HUES6 (cell line): ENCODE data around the gene HTRA1.

Experiments
- H3K27ac ChIP-seq: 2 replicates; pipeline ENCODE4 v1.7.0; 2013; ENCODE audit warnings: low read depth, mild to moderate bottlenecking, low read length, inconsistent platforms
- H3K27me3 ChIP-seq: 2 replicates; pipeline ENCODE4 v1.6.1; 2013; ENCODE audit warnings: low read length; ENCODE audit not compliant: control insufficient read depth, insufficient read depth
- H3K36me3 ChIP-seq: 2 replicates; pipeline ENCODE4 v1.6.1; 2013; ENCODE audit warnings: low read length; ENCODE audit not compliant: control insufficient read depth, insufficient read depth
- H3K4me1 ChIP-seq: 2 replicates; pipeline ENCODE4 v1.6.1; 2013; ENCODE audit warnings: low read length; ENCODE audit not compliant: control insufficient read depth, insufficient read depth
- H3K4me3 ChIP-seq: 2 replicates; pipeline ENCODE4 v1.5.1; 2013; ENCODE audit warnings: low read depth, low read length
- H3K9ac ChIP-seq: one replicate; pipeline ENCODE4 v1.6.1; 2013; ENCODE audit warnings: mild to moderate bottlenecking, low read length
- H3K9me3 ChIP-seq: 2 replicates; pipeline ENCODE4 v1.6.1; 2013; ENCODE audit warnings: low read depth, low read length; ENCODE audit not compliant: control insufficient read depth, insufficient read depth

HTRA1 gene

DNA sequence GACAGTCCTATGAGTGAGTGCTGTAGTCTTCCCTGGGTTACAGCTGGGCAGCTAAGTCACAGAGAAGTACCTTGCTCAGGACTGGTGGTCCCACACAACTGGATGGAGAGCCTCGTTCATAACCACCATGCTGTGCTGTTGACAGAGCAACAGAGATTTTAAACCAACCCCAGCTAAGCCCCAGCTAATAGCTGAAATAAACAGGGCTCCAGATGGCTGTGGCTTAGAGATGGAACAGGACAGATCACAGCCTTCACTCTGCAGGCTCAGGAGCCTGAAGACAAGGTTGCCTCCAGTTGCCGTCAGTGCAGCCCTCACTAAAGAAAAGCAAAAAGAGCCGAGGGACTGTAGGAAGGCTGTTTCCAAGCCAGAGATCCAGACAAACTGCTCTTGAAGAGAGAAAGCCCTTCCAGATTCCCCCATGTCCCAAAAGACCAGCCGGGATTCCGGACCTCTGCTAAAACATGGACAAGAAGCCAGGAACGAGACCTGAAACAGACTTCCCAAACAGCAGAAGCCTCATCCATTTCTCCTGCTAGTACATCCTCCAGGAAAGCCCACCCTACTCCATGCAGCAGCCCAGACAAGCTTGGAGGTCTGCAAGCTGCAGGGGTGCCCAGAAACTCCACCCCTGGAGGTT is 4.2 kb downstream of the HTRA1 start:
- Histone ChIP-seq H3K27ac (no peak overlapping the region), H3K9ac (no peak overlapping the region), H3K36me3 (no peaks in the 10 kb centered on the region), H3K4me1 (peaks cover 15% of the 10 kb centered on the region), H3K27me3 (peaks cover 61% of the 10 kb centered on the region), H3K9me3 (no peaks in the 10 kb centered on the region), H3K4me3 (no peak overlapping the region)

- no peaks in the 10 kb centered on the region for H3K9me3 ChIP-seq
- no peaks in the 10 kb centered on the region for H3K36me3 ChIP-seq
- peaks cover 48% of the 10 kb centered on the region for H3K27me3 ChIP-seq
- H3K9ac ChIP-seq: no peak overlapping the region
- no peak overlapping the region for H3K27ac ChIP-seq
- no peak overlapping the region for H3K4me3 ChIP-seq
- H3K4me1 ChIP-seq: peaks cover 15% of the 10 kb centered on the region
These were observed 5.6 kb downstream of the HTRA1 start for GRCh38 chr10:122466951-122467381.

- no peak overlapping the region for H3K4me3 ChIP-seq
- H3K4me1 ChIP-seq: peaks cover 12% of the 10 kb centered on the region
- H3K27me3 ChIP-seq: peaks cover 40% of the 10 kb centered on the region
- no peak overlapping the region for H3K9ac ChIP-seq
- H3K9me3 ChIP-seq: no peaks in the 10 kb centered on the region
- H3K36me3 ChIP-seq: no peaks in the 10 kb centered on the region
- no peak overlapping the region for H3K27ac ChIP-seq
These were observed 6.3 kb downstream of the HTRA1 start for GRCh38 chr10:122467701-122468100.

DNA sequence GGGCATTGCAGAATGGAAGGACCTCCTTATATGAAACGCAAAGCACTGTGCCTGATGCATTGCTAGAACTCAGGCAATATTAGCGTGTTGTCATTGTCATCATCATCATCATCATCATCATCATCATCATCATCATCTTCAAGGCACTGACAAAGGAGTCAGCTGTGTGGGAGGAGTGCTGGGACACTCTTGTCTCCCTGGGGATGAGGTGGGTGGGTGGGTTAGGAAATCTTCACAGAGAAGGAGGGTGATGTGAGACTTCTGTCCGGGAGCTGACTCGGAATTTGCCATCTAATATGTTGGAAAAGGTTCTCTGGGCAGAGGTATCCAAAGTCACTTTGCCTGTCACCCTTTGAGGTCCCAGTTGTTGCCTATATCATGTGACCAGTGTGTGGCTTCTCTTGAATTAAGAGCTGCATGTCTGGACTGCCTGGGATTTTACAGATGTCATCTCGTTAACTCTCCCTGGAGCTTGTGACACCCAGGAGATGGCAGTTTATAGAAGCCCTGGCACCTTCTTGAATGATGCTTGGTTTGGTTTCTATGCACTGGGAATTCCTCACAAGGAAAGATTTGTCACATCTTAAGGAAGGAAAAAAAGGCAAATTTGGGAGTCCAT is 7.1 kb downstream of the HTRA1 start:
- Histone ChIP-seq H3K4me3 (no peak overlapping the region), H3K4me1 (peaks cover 5% of the 10 kb centered on the region; the same call in 1 of the 2 replicates), H3K27me3 (peaks cover 33% of the 10 kb centered on the region), H3K27ac (no peak overlapping the region), H3K9ac (no peak overlapping the region), H3K36me3 (no peaks in the 10 kb centered on the region), H3K9me3 (no peaks in the 10 kb centered on the region)

DNA sequence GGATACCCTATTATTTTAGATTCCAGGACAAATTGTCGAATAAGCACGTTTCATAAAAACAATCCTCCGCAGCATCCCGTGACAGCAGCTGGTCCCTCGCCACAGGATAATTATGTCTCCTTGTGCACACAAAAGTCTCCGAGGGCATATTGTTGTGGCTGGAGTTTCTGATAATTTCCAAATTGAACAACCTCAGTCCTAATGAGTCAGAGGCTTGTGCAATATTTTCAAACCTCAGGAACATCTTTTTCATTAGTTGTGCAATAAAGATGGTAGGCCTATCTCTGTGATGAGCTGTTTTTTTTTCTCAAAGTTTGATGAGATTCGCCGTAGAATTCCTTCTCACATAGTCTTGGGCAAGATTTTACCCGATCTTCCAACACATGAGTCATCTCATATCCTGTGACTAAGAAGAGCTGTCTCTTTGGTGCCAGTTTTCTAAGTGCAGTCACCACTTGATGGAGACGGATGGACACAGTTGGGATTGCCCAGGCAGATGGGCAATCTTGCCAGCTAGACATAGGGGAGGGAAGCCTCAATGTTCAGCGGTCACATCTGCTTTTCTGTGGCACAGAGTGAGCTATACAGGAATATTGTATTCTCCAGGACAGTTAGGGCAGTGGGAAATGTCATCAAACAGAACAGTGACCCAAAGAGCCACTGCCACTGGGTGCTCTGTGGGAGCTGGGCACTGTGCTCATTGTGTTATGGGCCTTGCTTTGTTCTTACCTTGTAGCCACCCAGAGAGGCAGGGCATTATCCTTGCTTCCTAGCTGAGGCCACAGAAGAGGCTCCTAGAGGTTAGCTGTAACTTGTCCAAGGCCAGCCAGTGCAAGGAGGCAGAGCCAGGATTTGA is 7.8 kb downstream of the HTRA1 start:
- peaks cover 26% of the 10 kb centered on the region for H3K27me3 ChIP-seq

GRCh38 chr10:122469848-122470247 is 8.5 kb downstream of the HTRA1 start:
- H3K9me3 ChIP-seq: no peaks in the 10 kb centered on the region
- H3K4me3 ChIP-seq: no peak overlapping the region
- no peak overlapping the region for H3K9ac ChIP-seq
- peaks cover 10% of the 10 kb centered on the region for H3K4me1 ChIP-seq
- H3K36me3 ChIP-seq: no peaks in the 10 kb centered on the region
- no peak overlapping the region for H3K27ac ChIP-seq
- H3K27me3 ChIP-seq: peaks cover 19% of the 10 kb centered on the region

More for the DNA sequence above, 7.8 kb downstream of the HTRA1 start:
- no peaks in the 10 kb centered on the region for H3K36me3 ChIP-seq
- no peak overlapping the region for H3K4me3 ChIP-seq
- no peaks in the 10 kb centered on the region for H3K9me3 ChIP-seq
- H3K9ac ChIP-seq: no peak overlapping the region
- peaks cover 4% of the 10 kb centered on the region for H3K4me1 ChIP-seq
- H3K27ac ChIP-seq: no peak overlapping the region

GRCh38 chr10:122471531-122472177 is 10.3 kb downstream of the HTRA1 start:
- Histone ChIP-seq H3K27ac (no peak overlapping the region), H3K9me3 (no peaks in the 10 kb centered on the region), H3K36me3 (no peaks in the 10 kb centered on the region), H3K9ac (no peak overlapping the region), H3K27me3 (peaks cover 5% of the 10 kb centered on the region; the same call in 1 of the 2 replicates), H3K4me1 (peaks cover 29% of the 10 kb centered on the region), H3K4me3 (no peak overlapping the region)

GRCh38 chr10:122473116-122473515 is 11.8 kb downstream of the HTRA1 start:
- Histone ChIP-seq H3K36me3 (no peaks in the 10 kb centered on the region), H3K9me3 (no peaks in the 10 kb centered on the region), H3K27me3 (no peaks in the 10 kb centered on the region; the same call in 1 of the 2 replicates), H3K9ac (no peak overlapping the region), H3K27ac (no peak overlapping the region), H3K4me3 (no peak overlapping the region), H3K4me1 (peaks cover 39% of the 10 kb centered on the region)

- Histone ChIP-seq H3K4me1 (peaks cover 47% of the 10 kb centered on the region), H3K9ac (no peak overlapping the region), H3K36me3 (no peaks in the 10 kb centered on the region), H3K9me3 (no peaks in the 10 kb centered on the region), H3K27ac (peak overlapping the region; percentile 31; the same call in 1 of the 2 replicates), H3K27me3 (no peaks in the 10 kb centered on the region; the same call in 1 of the 2 replicates), H3K4me3 (no peak overlapping the region)
These were observed 12.9 kb downstream of the HTRA1 start for GRCh38 chr10:122474131-122474818.

DNA sequence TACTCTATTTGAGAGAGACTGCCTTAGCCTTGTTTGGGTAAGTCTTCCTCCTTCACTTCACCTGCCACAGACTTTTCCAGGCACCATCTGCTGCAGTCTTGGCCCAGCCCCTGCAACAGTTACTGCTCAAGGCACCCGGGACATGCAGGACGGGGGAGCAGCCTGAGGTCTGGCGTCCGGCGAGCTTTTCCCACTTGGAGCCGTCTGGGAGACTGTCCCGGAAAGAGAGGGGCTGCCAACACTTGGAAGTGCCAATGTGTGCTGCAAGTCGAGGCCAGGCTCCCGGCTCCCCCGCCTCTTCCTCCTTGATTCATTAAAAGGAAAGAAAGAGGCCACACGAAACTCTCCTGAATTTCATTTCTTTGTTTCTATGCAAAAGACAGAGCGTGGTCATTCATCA is 13.7 kb downstream of the HTRA1 start:
- no peaks in the 10 kb centered on the region for H3K9me3 ChIP-seq
- no peaks in the 10 kb centered on the region for H3K36me3 ChIP-seq
- H3K27ac ChIP-seq: peak overlapping the region; percentile 31; the same call in 1 of the 2 replicates
- H3K9ac ChIP-seq: no peak overlapping the region
- no peaks in the 10 kb centered on the region for H3K27me3 ChIP-seq
- H3K4me1 ChIP-seq: peaks cover 47% of the 10 kb centered on the region
- no peak overlapping the region for H3K4me3 ChIP-seq
